Smooth muscle cell (in vitro differentiated cells): ENCODE data around the gene PDE4B. TPM values are rescaled to one million over a fixed set of nuclear protein-coding genes. Genes with fewer than 3 reads are reported as not detected.

Experiments
- DNase-seq: peaks from one replicate; lab custom pipeline; 2025; ENCODE audit not compliant: unreplicated experiment; lab: John Stamatoyannopoulos, UW
- H2AFZ ChIP-seq: fragments of 200-600 bp; sonication (generic); 2 replicates; pipeline ENCODE4 v1.6.0; 2016; ENCODE audit warnings: antibody characterized with exemption, low read depth, mild to moderate bottlenecking
- H3F3A ChIP-seq: fragments of 200-600 bp; sonication (generic); 2 replicates; pipeline ENCODE4 v1.6.0; 2017; ENCODE audit warnings: antibody characterized with exemption, low read depth
- H3K27ac ChIP-seq: fragments of 200-600 bp; sonication (generic); 2 replicates; pipeline ENCODE4 v1.5.1; 2016; ENCODE audit warnings: low read depth, mild to moderate bottlenecking
- H3K27me3 ChIP-seq: fragments of 200-600 bp; sonication (generic); 2 replicates; pipeline ENCODE4 v1.6.1; 2016; ENCODE audit warnings: low read depth, mild to moderate bottlenecking
- H3K36me3 ChIP-seq: fragments of 200-600 bp; sonication (generic); 2 replicates; pipeline ENCODE4 v1.5.1; 2016; ENCODE audit warnings: low read depth
- H3K4me1 ChIP-seq: fragments of 200-600 bp; sonication (generic); 2 replicates; pipeline ENCODE4 v1.5.1; 2016; ENCODE audit warnings: low read depth
- H3K4me2 ChIP-seq: fragments of 200-600 bp; sonication (generic); 2 replicates; pipeline ENCODE4 v1.6.0; 2016; ENCODE audit warnings: mild to moderate bottlenecking
- H3K4me3 ChIP-seq: fragments of 200-600 bp; sonication (generic); 2 replicates; pipeline ENCODE4 v1.5.1; 2016; ENCODE audit warnings: mild to moderate bottlenecking
- H3K79me2 ChIP-seq: fragments of 200-600 bp; sonication (generic); 2 replicates; pipeline ENCODE4 v1.6.0; 2016; ENCODE audit warnings: low read depth, mild to moderate bottlenecking
- H3K9ac ChIP-seq: fragments of 200-600 bp; sonication (generic); 2 replicates; pipeline ENCODE4 v1.6.0; 2016; ENCODE audit warnings: low read depth
- H3K9me3 ChIP-seq: fragments of 200-600 bp; sonication (generic); replicated peaks from 2 replicates; pipeline ENCODE4 v1.5.1; 2016; ENCODE audit warnings: low read depth
- H4K20me1 ChIP-seq: fragments of 200-600 bp; sonication (generic); 2 replicates; pipeline ENCODE4 v1.6.0; 2016; ENCODE audit warnings: low read depth
- WGBS: methylation state at CpG from one replicate; pipeline ENCODE4 v1.1.7; 2016; ENCODE audit warnings: low lambda C conversion rate; 5-methylcytosine and 5-hydroxymethylcytosine counted together
- polyA plus RNA-seq: library from polyadenylated mRNA; unstranded; fragments of >200 nt; fragmentation: Nextera tagmentation; extraction: Ambion mirVana; gene quantifications from 2 replicates; pipeline ENCODE4 v1.2.1, GENCODE V29; 2016
- total RNA-seq: library from RNA; depleted of rRNA; stranded (reverse); fragments of >200 nt; gene quantifications from 2 replicates; pipeline ENCODE4 v1.2.3, GENCODE V29; 2014
- TF ChIP-seq, protein P1 (sequence below): fragments of 200-600 bp; sonication (generic); IDR thresholded peaks from 2 replicates; pipeline ENCODE4 v1.5.1; 2017; ENCODE audit warnings: borderline replicate concordance, mild to moderate bottlenecking, antibody characterized with exemption; ENCODE audit not compliant: insufficient read depth, poor library complexity, severe bottlenecking

The PDE4B gene
- total and polyA plus RNA-seq, 2 experiments from 2014 or later = 18.5 to 24.8 TPM

GRCh38 chr1:66197785-66198184, 405.1 kb downstream of the PDE4B start:
- Histone ChIP-seq H2AFZ (no peak overlapping the region), H3K79me2 (no peaks in the 10 kb centered on the region), H3K4me2 (no peak overlapping the region), H3K4me1 (no peaks in the 10 kb centered on the region), H3K9ac (no peak overlapping the region), H3F3A (no peaks in the 10 kb centered on the region), H3K4me3 (no peak overlapping the region), H3K36me3 (no peaks in the 10 kb centered on the region), H4K20me1 (no peaks in the 10 kb centered on the region), H3K9me3 (no peaks in the 10 kb centered on the region), H3K27ac (no peak overlapping the region), H3K27me3 (no peaks in the 10 kb centered on the region)
- no peak for DNase-seq
- TF ChIP-seq, protein P1, sequence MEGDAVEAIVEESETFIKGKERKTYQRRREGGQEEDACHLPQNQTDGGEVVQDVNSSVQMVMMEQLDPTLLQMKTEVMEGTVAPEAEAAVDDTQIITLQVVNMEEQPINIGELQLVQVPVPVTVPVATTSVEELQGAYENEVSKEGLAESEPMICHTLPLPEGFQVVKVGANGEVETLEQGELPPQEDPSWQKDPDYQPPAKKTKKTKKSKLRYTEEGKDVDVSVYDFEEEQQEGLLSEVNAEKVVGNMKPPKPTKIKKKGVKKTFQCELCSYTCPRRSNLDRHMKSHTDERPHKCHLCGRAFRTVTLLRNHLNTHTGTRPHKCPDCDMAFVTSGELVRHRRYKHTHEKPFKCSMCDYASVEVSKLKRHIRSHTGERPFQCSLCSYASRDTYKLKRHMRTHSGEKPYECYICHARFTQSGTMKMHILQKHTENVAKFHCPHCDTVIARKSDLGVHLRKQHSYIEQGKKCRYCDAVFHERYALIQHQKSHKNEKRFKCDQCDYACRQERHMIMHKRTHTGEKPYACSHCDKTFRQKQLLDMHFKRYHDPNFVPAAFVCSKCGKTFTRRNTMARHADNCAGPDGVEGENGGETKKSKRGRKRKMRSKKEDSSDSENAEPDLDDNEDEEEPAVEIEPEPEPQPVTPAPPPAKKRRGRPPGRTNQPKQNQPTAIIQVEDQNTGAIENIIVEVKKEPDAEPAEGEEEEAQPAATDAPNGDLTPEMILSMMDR = no peak
- 100% methylated on average over 1 of the region's 1 CpG for WGBS

DNA sequence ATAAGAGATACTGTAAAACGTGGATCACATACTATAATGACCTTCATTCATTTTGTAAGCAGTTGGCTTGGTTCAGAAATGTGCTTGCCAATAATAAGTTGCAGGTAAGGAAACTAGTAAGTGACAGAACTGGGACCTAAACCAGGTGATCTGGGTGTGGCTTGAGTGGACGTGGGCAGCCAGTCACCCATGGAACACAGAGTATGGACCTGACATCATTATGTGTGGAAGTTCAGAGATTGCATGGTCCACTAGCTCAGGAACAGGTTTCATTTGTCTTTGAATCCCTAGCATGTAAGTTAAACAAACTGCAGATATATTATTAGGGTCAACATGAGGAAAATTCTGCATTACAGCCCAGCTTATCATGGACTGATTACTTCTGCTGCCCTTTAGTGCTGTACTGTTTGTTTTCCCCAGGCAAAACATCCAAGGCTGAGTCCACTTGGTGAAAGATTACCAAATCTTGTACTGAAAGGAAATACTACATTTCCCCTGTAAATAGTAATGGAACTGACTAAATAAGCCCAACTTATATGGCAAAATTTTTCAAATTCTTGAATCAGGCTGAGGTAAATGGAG, 414.0 kb downstream of the PDE4B start:
- Histone ChIP-seq H2AFZ (no peak overlapping the region), H3K9me3 (no peaks in the 10 kb centered on the region), H3K79me2 (no peaks in the 10 kb centered on the region), H3K27ac (no peak overlapping the region), H3K4me1 (no peaks in the 10 kb centered on the region), H4K20me1 (no peaks in the 10 kb centered on the region), H3K4me3 (no peak overlapping the region), H3K4me2 (no peak overlapping the region), H3F3A (no peaks in the 10 kb centered on the region), H3K27me3 (no peaks in the 10 kb centered on the region), H3K36me3 (no peaks in the 10 kb centered on the region), H3K9ac (no peak overlapping the region)
- no peak for DNase-seq
- TF ChIP-seq, protein P1 = no peak
- 78% methylated on average over 2 of the region's 2 CpGs for WGBS

DNA sequence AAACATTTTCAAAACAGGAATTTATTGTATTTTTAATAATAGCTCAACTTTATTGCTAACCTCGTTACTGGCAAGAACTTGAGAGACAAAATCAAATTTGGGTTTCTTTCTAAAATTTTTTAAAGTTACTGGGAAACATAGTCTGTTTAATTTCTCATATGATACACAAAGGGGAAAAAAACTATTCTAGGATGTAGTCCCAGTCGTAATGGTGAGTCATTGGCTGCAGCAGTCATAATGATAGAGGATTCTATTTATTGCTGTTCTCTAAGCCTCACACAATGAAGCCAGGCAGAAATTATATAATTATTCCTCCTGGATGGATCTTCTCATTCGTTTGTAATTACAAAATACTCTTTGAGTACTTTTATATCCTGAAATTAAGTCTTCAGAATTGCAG, 414.8 kb downstream of the PDE4B start:
- no peak for DNase-seq
- H3K4me1 ChIP-seq = no peaks in the 10 kb centered on the region
- H3K27me3 ChIP-seq = no peaks in the 10 kb centered on the region
- H3K9me3 ChIP-seq = no peaks in the 10 kb centered on the region
- H3K4me3 ChIP-seq = no peak overlapping the region
- no peak overlapping the region for H3K9ac ChIP-seq
- no peaks in the 10 kb centered on the region for H3K36me3 ChIP-seq
- no peak overlapping the region for H2AFZ ChIP-seq
- TF ChIP-seq, protein P1 = no peak
- H3K27ac ChIP-seq = peak overlapping the region; percentile 9
- WGBS = 36% methylated on average over 3 of the region's 3 CpGs
- no peak overlapping the region for H3K4me2 ChIP-seq
- no peaks in the 10 kb centered on the region for H3F3A ChIP-seq
- no peaks in the 10 kb centered on the region for H3K79me2 ChIP-seq
- H4K20me1 ChIP-seq = no peaks in the 10 kb centered on the region

DNA sequence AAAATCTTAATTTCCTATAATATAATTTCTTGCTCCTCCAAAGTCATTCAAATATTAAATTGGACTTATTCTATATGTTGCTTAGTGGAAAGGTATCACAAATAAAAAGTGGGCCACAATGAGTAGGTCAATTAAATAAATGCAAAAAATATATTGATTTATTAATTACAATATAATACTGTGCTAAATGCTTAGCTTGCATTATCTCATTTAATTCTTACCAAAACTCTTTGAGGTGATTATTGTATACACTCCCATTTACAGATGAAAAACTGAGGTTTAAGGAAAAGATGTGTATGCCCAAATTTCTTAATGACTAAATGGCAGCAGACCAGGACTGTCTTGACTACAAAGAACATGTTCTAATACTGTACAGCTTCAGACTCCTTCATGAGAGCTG, 415.9 kb downstream of the PDE4B start:
- Histone ChIP-seq H3K4me1 (no peaks in the 10 kb centered on the region), H3K4me3 (no peak overlapping the region), H3K27me3 (no peaks in the 10 kb centered on the region), H2AFZ (no peak overlapping the region), H3K27ac (no peak overlapping the region), H3K9me3 (no peaks in the 10 kb centered on the region), H3K79me2 (no peaks in the 10 kb centered on the region), H3K36me3 (no peaks in the 10 kb centered on the region), H4K20me1 (no peaks in the 10 kb centered on the region), H3K9ac (no peak overlapping the region), H3K4me2 (no peak overlapping the region), H3F3A (no peaks in the 10 kb centered on the region)
- TF ChIP-seq, protein P1 = no peak
- DNase-seq = no peak
